Stimulated activated CD4-positive, alpha-beta T cell treated with anti-CD3 and anti-CD28 coated beads, Interleukin-1b, Interleukin-23, amount 100 ng/mL, for 48 hours (primary cell): ENCODE data around the gene CDCP1.

Source experiments
- DNase-seq: peaks from one replicate; pipeline ENCODE4 v3.0.0-alpha.2; 2020

Gene CDCP1, protein sequence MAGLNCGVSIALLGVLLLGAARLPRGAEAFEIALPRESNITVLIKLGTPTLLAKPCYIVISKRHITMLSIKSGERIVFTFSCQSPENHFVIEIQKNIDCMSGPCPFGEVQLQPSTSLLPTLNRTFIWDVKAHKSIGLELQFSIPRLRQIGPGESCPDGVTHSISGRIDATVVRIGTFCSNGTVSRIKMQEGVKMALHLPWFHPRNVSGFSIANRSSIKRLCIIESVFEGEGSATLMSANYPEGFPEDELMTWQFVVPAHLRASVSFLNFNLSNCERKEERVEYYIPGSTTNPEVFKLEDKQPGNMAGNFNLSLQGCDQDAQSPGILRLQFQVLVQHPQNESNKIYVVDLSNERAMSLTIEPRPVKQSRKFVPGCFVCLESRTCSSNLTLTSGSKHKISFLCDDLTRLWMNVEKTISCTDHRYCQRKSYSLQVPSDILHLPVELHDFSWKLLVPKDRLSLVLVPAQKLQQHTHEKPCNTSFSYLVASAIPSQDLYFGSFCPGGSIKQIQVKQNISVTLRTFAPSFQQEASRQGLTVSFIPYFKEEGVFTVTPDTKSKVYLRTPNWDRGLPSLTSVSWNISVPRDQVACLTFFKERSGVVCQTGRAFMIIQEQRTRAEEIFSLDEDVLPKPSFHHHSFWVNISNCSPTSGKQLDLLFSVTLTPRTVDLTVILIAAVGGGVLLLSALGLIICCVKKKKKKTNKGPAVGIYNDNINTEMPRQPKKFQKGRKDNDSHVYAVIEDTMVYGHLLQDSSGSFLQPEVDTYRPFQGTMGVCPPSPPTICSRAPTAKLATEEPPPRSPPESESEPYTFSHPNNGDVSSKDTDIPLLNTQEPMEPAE

DNA sequence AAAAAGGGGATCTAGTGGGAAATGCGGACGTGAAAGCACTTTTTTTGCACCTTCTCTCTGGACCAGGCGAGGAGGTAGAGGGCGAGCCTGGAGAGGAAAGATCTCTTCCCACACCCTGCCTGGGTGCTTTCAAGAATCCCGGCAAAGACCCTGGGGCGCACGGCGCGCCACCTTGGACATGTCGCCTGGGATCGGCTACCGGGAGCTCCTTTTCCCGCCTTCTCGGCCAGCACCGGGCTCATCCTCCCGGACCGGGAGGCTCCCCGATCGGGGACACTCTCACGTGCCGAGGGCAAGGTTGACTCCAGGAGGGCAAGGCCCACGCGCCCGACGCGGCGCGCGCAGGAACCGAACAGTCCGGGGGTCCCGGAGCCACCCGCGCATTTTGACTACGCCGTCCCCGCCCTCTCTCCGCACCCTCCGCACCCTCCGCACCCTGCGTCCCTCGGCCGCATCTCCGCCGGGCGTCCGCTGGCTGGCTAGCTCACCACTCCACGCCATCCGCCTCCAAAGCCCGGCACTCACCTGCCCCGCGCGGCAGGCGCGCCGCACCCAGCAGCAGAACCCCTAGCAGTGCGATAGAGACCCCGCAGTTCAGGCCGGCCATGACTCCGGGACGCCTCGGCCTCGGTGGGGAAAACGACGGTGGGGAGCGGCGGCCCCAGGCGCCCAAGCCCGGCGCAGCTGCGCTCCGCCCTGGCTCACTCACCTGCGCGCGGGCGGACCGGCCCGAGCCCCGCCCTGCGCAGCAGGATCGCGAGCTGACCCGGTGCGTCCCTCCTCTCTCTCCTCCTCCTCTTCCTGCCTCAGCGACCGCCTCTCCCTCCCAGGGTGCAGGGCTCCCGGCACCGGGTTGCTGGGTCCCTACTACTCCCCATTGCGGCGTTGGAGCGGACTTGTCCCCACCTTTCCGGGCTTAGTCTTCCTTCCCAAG is at the start of gene CDCP1:
Gene CDCP1 (minus strand): TSS at position 698 of the 934 bp plus-strand sequence. CDS start 91 bp downstream, at position 607.
- DNase-seq: no peak

DNA sequence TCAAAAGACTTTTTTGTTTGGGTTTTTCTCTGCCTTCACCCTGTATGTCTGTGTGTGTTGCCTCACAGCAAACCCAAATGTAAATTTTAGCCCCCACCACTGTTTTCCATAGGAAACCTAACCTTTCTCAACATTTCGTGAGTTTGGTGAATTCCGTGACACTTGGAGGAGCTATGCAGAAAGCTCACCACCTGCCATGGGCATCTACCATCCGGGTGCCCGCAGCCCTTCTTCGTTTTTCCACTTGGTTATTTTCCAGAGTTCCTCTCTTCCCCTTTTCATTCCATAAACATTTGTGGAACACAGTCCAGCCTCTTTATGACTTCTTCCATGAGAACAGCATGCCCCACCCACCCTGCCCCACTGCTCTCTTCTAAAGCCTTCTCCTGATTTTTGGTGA is 48.6 kb upstream of the CDCP1 start:
- no peak for DNase-seq

DNA sequence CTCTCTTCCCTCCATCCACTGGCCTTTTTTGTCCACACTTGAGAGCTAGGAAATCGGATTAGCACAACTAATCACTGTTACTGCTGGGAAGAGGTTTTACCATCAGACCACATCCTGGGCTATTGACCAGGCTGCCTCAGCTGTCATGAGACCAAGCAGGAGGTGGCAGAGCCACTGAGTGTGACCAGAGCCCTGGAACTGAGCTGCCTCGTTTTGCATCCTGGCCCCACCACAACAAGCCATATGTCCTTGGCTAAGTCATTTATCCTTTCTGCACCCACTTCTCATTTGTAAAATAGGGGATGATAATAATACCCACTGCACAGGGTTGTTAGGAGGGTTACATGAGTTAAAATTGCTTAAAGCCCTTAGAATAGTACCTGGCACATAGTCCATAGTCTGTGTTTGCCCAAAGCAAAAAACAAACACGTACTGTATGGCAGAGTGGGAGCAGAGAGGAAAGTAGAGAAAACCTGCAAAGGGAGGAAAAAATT is 45.8 kb upstream of the CDCP1 start:
- no peak for DNase-seq

DNA sequence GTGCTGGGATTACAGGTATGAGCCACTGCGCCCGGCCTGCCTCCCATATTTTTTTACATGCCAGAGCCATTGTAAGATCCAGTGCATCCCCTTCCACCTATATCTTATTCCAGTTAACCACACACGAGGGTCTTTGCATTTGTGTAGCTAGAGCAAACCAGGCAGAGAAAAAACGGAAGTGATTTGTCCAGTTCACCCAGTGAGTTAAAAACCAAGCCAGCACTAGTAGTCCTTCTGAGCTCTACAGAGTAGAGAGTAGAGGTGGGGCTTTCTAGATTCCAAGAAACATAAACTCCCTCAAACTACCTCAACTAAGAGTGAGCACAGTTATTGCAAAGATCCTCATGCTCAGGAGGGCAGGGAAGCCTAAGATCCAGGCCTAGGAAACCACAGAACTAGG is 45.2 kb upstream of the CDCP1 start:
- no peak for DNase-seq

DNA sequence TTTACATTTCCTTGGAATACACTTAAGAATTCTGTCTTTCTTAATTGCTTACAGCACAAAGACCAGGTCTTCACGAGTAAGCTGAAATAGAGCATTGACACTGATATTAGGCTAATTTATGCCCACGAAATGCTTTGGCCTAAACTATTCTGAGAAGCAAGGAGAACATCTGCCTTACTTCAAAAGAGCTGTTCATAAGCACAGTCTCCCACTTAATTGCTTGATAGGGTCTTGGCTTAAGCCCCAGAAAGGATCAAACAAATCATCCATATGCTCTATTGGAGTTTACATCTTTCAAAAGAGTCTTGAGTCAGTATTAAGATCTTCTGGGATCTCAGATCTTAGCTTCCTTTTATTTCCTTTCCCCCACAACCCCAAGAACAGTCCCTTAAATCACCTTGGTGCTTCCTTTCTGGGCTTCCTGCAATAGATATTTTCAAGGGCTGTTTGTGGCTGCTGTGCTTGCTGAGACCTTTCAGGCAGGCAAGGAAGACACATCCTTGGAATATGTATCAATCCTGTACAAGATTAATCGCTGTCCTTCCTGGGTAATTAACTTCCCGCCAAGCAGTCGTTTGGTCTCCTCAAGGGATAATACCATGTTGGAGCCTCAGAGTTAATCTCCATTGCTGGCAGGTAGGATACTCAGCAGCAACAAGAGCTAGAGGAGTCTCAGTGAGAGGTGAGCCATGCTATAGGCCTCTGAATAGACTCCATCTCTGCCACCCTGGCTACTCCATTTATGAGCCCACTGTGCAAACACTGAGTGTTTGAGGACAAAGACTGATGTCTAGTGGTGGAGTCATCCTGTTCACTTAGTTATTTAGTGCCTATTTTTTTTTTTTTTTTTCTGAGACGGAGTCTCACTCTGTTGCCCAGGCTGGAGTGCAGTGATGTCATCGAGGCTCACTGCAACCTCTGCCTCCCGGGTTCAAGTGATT is 42.8 kb upstream of the CDCP1 start:
- no peak for DNase-seq

DNA sequence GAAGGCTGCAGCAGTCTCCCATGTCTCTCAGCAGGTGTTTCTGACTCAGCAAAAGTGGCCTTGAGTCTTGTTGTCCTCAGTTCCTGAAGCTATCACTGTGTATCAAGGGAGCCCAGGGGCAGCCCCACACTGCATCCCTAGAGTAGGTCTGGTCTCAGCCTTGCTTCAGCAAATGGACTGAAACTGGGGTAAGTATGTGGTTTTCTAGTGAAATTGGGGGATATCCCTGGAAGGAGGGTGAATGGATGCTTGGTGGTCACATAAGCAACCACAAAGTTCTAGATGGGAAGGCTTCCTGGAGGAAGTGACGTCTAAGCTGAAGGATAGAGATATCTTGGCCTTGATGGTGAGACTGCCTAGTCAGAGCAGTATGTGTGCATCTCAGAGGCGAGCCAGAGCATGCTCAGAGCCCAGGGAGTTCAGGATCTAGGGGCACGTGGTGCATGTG is 41.5 kb upstream of the CDCP1 start:
- DNase-seq: peak; percentile 24

DNA sequence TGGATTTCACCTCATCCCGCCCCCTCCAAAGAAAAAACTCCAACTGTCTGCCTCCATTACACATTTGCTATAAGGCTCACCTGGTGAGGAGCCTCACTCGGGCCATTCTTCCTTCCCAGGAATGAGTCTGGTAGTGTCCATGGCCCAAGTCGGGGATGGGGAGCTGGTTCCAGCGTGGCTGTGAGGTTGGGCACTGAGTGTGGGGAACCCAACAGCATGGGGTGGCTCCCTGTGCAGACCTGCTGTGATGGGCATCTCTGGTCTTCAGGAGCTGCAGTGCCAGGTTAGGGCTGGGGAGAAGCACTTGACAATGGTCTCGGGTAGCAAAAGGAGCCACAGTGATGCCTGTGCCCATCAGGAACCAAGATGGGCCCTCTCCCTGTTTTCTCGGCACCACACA is 40.7 kb upstream of the CDCP1 start:
- no peak for DNase-seq

DNA sequence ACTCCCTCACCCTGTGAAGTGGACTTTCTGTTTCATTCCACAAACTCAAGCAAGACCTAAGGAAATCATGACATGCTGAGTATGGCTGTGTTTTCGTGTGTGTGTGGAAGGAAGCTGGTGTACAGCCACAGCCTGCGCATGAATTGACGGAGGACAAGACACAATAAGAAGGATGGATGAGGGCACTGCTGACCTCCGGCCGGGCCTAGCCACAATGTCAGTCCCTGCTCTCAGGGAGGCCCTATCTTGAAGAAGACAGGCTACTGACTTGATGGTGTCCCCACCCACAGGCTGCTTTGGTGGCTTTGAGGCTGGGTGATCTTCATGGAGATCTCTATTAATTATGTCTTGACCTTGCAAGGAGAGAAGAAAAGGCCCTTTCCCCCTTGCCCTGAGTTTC is 39.3 kb upstream of the CDCP1 start:
- no peak for DNase-seq

DNA sequence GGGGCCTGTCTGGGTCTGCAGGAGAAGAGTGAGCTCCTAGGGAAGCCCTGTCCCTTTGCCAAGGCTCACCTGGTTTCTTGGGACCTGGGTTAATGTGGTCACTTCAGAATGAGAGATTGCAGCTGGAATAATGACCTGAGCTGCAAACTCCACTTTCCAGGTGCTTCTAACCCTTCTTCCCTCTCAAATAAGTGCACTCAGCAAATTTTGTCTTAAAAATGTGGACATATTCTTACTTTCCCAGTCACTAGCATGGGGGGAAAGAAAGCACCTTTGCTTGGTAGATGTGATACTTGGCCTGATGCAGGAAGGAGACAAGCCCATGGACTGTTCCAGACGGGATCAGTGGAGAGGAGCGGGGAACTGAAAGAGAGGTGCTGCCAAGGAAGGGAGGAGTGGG is 38.9 kb upstream of the CDCP1 start:
- no peak for DNase-seq

DNA sequence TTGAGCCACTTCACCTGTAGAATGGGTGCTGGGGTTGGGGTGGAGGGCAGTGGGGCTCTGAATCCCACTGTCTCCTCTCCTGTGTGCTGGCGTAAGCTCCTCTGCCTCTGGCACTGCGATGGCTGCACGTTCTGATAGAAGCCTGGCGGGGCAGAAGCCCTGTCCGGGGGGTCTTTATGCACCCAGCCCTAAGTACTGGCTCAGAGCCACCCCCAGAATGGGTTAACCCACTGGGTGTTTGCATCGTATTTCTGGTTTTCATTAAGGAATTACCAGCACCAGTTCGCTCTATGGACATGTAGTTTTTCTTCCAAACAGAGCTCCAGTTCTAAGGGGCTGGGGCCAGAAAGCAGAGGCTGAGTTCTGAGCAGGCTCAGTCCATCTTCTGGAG is 37.7 kb upstream of the CDCP1 start:
- no peak for DNase-seq

DNA sequence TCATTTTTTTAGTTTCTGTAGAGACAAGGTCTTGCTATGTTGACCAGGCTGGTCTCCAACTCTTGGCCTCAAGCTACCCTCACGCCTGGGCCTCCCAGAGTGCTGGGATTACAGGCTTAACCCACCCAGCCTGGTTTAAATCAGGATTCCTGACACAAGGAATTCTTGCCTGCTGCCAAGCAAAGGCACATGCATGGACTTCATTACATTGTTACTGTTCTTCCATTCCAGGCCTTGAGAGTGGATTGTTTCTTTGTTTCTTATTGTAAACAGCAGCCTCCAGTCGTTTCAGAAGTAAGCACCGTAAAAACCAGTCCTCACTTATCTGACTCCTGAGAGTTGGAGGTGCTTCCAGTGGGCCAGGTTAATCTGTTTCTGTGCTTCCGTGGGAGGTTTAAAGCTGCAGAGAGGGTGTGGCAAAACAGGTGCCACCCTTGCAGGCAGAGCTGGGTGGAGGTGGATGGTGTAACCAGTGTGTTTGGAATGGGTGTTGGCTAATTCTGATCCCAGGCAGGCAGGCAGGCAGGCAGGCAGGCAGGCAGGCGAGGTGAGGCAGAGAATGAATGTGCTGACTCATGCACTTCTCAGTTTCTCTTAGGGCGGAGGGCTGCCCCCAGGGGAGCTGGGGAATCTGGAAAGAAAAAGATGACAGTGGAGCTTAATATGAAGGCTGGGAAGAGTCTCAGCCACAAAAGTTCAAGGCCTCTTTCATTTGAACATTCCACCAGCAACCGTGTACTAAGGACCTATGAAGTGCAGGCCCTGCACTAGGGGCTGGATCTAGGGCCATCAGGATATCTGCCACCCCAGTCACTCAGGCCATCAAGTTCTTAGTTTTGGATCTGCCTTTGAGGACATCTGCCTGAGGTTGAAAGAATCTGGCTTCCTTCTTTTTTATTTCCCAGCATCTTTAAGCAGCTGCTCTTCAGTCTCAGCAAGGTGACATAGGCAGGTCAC is 37.0 kb upstream of the CDCP1 start:
- no peak for DNase-seq

DNA sequence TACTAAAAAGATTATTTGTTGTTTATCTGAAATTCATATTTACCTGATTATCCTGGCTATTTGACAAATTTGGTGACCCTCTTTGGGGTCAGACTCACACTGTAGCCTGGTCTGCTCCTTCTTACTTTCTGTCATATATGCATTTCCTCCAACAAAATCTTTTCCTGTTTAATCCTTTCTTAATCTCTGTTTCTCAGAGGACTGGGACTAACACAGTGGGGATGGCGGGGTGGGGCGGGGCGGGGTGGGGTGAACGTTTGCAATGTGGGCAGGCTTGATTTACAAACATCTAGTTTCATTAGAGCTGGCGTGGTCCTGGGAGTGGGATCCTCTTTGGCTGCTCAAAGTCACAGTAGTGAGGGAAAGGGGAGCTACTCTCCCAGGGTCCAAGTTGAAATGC is 35.3 kb upstream of the CDCP1 start:
- no peak for DNase-seq

DNA sequence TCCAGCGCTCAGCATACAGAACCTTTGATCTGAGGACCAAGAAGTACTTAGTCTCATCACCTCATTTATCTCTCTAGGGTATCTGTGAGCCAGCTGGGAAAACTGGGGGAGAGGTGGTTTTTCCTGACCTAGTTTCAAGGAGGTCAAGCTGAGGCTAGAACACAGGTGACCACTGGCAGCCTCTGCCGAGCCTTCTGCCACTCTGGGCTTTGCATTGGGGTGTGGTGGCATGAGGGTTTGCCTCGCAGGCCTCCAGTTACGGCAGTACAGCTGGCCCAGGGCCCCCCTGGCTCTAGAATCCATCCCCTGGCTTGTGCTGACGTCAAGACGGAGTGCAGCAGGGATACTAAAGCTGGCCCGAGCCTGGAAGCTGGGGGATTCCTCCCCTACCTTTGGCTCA is 34.7 kb upstream of the CDCP1 start:
- no peak for DNase-seq

DNA sequence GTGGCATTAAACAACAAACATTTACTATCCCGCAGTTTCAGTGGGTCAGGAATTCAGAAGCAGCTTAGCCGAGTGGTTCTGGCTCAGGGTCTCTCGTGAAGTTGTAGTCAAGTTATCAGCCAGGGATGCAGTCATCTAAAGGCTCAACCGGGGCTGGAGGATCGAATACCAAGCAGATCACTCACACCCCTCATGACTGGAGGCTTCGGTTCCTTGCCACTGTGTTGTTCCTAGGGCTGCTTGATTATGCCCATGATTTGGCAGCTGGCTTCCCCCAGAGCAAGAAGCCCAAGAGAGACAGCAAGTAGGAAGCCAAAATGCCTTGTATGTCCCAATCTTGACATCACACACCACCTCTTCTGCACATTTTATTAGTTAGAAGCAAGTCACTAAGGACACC is 33.9 kb upstream of the CDCP1 start:
- no peak for DNase-seq

DNA sequence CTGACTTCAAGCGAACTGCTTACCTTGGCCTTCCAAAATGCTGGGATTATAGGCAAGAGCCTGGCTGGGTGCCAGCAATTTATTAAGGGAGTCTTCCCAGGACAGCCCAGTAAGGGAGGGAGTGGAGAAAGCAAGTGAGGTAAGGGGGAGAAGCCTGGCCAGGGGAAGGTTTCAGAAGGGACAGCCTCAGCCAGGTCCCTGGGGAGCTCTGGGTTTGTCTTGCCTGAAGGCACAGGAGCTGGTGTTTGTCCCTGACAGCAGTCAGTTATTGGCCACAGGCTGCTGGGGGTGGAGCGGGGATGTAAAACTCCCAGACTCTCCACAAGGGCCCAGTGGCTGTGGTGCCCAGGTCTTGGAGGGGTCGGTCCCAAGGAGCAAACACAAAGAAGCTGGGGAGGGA is 33.0 kb upstream of the CDCP1 start:
- no peak for DNase-seq

DNA sequence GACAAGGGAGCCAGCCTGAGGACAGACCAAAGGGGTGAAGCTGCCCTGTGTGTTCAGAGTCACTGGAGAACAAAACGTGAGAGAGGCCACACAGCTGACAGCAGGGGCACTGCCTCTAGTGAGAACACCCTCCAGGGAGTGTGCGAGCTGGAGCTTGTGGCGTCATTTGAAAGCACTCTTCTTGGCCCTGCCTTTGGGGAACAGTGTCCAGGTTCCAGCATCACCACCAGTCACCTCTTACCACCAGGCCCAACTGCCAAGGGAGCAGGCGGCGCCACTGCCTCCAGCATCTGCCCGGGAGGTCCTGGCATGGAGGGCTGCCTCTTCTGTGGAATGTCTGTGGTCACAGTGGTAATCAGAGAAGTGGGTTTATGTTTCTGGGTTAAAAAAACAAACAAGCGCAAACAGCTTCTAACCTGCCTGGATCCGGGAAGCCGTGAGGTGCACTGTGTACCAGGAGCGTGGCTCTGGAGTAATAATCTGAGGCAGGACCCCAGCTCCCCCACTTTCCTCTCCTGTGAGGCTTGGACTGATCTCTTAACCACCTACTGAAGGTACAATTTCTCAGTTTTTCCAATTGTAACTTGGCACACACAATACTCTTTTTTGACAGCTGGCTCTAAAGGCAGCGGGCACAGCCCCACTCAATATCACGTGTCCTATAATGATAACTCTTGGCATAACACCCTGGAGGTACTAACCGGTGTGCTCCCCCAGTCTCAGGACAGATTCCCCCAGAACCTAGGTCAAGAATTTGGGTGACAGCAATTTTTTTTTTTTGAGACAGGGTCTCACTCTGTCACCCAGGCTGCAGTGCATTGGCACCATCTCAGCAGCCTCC is 32.2 kb upstream of the CDCP1 start:
- no peak for DNase-seq

DNA sequence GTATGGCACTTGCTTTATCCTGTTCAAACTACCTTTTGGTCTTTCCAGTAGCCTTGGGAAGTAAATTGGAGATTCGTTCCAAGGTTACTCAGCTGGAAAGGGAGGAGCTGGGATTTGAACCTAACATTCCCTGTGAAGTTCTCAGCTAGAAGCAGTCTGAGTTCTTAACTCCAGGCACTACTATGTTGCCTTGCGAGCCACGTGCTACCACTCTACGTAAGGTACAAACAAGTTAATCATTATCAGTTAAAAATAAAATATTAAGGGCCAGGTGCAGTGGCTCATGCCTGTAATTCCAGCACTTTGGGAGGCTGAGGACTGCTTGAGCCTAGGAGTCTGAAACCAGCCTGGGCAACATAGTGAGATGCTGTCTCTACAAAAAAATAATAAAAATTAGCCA is 30.7 kb upstream of the CDCP1 start:
- DNase-seq: no peak

DNA sequence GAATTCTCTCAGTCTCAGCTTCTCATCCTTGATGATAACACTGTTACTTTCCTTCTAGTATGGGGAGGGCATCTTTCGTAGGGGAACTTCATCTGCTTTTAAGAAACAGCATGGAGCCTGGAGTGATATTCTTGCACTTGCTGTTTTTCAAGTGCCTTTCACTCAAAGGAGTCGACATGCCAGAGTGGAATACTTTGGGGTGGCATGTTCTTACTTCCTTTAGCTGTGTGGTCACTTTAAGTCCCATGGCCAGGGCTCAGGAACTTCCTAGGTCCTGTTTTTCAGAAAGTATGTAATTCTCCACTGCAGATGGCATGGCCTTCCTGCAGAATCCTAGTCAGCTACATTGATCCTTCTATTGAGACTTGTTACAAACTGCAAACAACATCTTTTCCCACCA is 28.1 kb upstream of the CDCP1 start:
- DNase-seq: no peak

DNA sequence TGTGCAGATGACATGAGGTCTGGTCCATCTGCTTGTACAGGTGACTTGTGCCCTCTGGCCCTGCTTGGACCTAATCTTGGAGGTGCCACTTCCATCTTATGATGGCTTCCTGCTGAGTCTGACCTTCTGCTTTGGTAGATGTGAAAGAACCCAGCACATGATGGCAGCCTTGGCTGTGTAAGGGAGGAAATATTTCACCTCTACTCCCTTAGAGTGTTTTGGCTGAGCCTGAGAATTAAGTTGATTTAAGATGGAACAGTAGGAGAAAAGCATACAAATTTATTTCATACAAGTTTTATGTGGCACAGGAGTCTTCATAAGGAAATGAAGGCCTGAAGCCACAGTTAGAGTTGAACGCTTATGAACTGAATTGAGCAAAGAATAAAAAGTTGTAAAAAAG is 27.6 kb upstream of the CDCP1 start:
- DNase-seq: no peak

DNA sequence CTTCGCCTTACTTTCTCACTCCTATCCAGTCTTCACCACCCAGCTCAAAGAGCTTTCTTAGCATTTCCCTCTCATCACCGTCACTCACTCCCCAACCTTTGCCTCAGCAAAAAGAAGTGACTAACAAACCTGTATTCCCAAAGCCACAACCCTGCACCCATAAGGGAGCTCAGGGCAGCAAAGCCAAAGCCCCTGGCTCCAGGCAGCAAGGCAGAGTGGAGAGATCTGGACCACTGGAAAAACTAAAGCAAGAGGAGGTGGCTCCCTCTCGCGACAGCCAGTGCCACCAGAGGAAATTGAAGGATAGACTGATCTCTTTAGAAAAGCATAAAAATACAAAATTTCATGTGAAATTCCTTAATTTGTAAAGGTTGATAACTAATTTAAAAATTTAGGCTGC is 25.1 kb upstream of the CDCP1 start:
- no peak for DNase-seq
